GM18517 (cell line): ENCODE results near the gene PES1.
"Not testable (repeated sequence)": the region's sequence is repeated elsewhere in the genome, so short reads cannot be mapped to it uniquely, and the experiment has no call there.

Experiments used
- ATAC-seq: cut with Tn5 transposase; IDR thresholded peaks from one replicate; pipeline ENCODE4 v1.9.1; 2021; ENCODE audit warnings: mild to moderate bottlenecking, moderate library complexity; ENCODE audit not compliant: unreplicated experiment

Gene PES1

GRCh38 chr22:30556388-30556787, 35.3 kb downstream of the PES1 start:
- no peak for ATAC-seq

GRCh38 chr22:30555282-30556210, 36.2 kb downstream of the PES1 start:
- no peak for ATAC-seq

DNA sequence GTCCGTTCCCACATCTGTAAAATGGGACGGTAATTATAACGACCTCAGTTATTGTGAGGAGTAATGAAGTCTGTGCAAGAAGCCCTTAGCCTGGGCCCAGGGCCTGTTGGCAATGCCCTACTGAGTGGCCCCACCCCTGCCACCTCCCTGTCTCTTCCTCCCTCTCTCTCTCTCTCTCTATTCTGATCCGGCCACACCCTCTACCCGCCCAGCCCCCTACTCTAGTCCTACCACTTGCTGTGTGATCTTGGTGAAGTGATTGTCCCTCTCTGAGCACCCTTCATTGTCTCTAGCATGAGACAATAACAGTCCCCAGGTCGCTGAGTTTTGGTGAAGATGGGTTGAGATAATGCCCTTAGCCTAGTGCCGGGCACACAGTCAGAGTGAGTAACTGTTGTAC, 37.7 kb downstream of the PES1 start:
- no peak for ATAC-seq

GRCh38 chr22:30552719-30553118, 39.0 kb downstream of the PES1 start:
- no peak for ATAC-seq

DNA sequence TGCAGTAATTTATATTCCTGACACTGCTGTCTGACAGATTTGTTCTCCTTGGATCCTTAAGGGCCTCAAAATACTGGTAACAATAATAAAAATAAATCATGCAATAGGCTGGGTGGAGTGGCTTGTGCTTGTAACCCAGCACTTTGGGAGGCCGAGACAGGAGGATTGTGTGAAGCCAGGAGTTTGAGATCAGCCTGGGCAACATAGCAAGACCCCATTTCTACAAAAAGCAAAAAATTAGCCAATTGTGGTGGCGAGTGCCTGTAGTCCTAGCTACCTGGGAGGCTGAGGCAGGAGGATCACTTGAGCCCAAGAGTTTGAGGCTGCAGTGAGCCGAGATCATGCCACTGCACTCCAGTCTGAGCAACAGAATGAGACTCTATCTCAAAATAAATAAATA, 39.9 kb downstream of the PES1 start:
- ATAC-seq = not testable (repeated sequence)

GRCh38 chr22:30547188-30547587, 44.5 kb downstream of the PES1 start:
- no peak for ATAC-seq

DNA sequence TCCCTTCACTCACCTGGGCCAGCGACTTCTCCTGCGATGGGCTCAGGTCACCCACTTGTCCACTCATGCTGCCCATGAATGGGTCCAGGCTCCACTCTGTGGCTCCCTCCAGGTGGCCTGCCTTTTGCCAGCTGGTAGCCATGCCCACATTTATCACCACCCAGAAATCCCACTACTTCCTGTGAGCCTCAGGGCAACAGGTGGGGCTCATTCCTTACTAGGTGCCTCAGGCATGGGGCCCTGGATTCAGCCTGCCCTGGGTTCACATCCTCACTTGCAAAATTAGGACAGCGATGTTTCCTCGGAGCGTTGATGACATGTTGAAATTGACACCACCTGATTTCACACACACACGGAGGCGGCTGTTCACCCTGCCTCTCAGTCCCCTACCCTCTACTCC, 45.1 kb downstream of the PES1 start, which contains the start of gene SEC14L6:
Gene SEC14L6, minus strand, starts transcription at position 126 of the 400 bp plus-strand sequence. Its CDS starts 59 bp downstream, at position 67.
- ATAC-seq = no peak

GRCh38 chr22:30542811-30543188, 48.9 kb downstream of the PES1 start:
- no peak for ATAC-seq

- ATAC-seq = no peak
Measured at GRCh38 chr22:30541961-30542810, 49.5 kb downstream of the PES1 start.

DNA sequence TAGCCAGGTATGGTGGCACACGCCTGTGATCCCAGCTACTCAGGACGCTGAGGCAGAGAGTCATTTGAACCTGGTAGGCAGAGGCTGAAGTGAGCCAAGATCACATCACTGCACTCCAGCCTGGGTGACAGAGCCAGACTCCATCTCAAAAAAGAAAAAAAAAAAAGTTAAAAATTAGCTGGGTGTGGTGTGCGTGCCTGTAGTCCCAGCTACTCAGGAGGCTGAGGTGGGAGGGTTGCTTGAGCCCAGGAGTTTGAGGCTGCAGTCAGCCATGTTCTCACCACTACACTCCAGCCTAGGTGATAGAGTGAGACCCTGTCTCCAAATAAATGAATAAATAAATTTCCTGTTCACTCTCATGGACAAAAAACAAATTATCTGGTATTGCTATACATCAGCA, 50.2 kb downstream of the PES1 start:
- not testable (repeated sequence) for ATAC-seq

- no peak for ATAC-seq
Measured at GRCh38 chr22:30539368-30539767, 52.3 kb downstream of the PES1 start.

DNA sequence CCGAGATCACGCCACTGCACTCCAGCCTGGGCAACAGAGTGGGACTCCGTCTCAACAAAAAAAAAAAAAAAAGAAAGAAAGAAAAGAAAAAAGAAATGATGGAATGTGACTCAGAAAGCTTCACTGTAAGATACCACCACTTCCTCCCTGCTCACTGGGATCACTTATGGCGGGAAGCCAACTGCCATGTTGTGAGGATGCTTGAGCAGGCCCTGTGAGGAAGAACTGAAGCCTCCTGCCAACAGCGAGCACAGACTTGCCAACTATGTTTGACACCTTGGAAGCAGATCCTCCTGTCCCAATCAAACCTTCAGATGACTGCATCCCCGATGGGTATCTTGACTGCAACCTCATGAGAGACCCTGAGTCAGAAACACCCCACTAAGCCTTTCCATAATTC, 53.4 kb downstream of the PES1 start:
- ATAC-seq = no peak

GRCh38 chr22:30537083-30537731, 54.5 kb downstream of the PES1 start:
- no peak for ATAC-seq

DNA sequence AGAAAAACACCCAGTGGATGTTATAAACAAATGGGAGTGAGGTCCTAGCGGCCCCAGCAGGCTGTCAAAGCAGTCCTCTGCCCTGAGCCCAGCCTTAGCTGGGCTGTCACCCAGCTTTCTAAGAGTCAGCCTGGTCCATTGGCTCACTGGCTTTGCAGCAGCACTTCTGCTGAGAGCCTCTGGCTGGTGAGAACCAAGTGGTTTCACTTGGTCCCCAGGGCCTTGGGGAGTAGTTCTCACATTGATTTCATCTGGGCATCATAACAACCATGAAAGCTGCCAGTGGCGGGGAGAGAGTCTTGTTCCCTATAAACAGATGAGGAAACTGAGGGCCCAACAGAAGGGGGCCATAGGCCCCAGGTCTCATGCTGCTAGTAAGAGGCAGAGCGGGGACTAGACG, 56.5 kb downstream of the PES1 start:
- no peak for ATAC-seq

- ATAC-seq = no peak
Measured at GRCh38 chr22:30531651-30532608, 59.8 kb downstream of the PES1 start.

GRCh38 chr22:30526656-30527055, 65.1 kb downstream of the PES1 start:
- no peak for ATAC-seq
